CD4-positive, alpha-beta T cell treated with Interferon gamma for 1 hour (primary cell): ENCODE measurements around the gene GMPR.

Experiments
- DNase-seq: peaks from one replicate; pipeline ENCODE4 v3.0.0-alpha.2; 2020

GMPR gene

GRCh38 chr6:16274885-16275589, 36.6 kb downstream of the GMPR start:
- DNase-seq = no peak

GRCh38 chr6:16277101-16277981, 39.0 kb downstream of the GMPR start:
- no peak for DNase-seq

- DNase-seq = no peak
Observed at GRCh38 chr6:16278048-16278724, 39.8 kb downstream of the GMPR start.

- no peak for DNase-seq
Observed at GRCh38 chr6:16278750-16279149, 40.4 kb downstream of the GMPR start.

GRCh38 chr6:16279243-16279642, 40.9 kb downstream of the GMPR start:
- DNase-seq = no peak

- DNase-seq = no peak
Observed at GRCh38 chr6:16282370-16282769, 44.0 kb downstream of the GMPR start.

GRCh38 chr6:16284472-16284871, 46.1 kb downstream of the GMPR start:
- no peak for DNase-seq

- DNase-seq = no peak
Observed at GRCh38 chr6:16285467-16286150, 47.2 kb downstream of the GMPR start.

- DNase-seq = no peak
Observed at GRCh38 chr6:16286151-16286522, 47.8 kb downstream of the GMPR start.

GRCh38 chr6:16288163-16288562, 49.8 kb downstream of the GMPR start:
- DNase-seq = no peak

- no peak for DNase-seq
Observed at GRCh38 chr6:16291739-16292138, 53.4 kb downstream of the GMPR start.

- DNase-seq = no peak
Observed at GRCh38 chr6:16292432-16292831, 54.0 kb downstream of the GMPR start.

- no peak for DNase-seq
Observed at GRCh38 chr6:16292942-16293341, 54.6 kb downstream of the GMPR start.

GRCh38 chr6:16294371-16294770, 56.0 kb downstream of the GMPR start:
- DNase-seq = no peak

- no peak for DNase-seq
Observed at GRCh38 chr6:16295060-16295459, 56.7 kb downstream of the GMPR start.

GRCh38 chr6:16295471-16295870, 57.1 kb downstream of the GMPR start:
- DNase-seq = no peak

- DNase-seq = no peak
Observed at GRCh38 chr6:16296061-16296670, 57.8 kb downstream of the GMPR start.

- no peak for DNase-seq
Observed at GRCh38 chr6:16299861-16300260, 61.5 kb downstream of the GMPR start.

- DNase-seq = no peak
Observed at GRCh38 chr6:16301511-16301910, 63.1 kb downstream of the GMPR start.

- DNase-seq = no peak
Observed at GRCh38 chr6:16302721-16303552, 64.5 kb downstream of the GMPR start.

- DNase-seq = peak; percentile 38
Observed at GRCh38 chr6:16305246-16305725, 66.9 kb downstream of the GMPR start.

- no peak for DNase-seq
Observed at GRCh38 chr6:16305788-16306187, 67.4 kb downstream of the GMPR start.
